ENCODE results near the gene GLIS1. TPM values are rescaled to one million over a fixed set of nuclear protein-coding genes. Genes with fewer than 3 reads are reported as not detected.

Gene GLIS1
- total and polyA plus RNA-seq, 10 of the 15 experiments (the other 5 are each of a cell fraction or from before 2014, with no cell fraction given): not detected

DNA sequence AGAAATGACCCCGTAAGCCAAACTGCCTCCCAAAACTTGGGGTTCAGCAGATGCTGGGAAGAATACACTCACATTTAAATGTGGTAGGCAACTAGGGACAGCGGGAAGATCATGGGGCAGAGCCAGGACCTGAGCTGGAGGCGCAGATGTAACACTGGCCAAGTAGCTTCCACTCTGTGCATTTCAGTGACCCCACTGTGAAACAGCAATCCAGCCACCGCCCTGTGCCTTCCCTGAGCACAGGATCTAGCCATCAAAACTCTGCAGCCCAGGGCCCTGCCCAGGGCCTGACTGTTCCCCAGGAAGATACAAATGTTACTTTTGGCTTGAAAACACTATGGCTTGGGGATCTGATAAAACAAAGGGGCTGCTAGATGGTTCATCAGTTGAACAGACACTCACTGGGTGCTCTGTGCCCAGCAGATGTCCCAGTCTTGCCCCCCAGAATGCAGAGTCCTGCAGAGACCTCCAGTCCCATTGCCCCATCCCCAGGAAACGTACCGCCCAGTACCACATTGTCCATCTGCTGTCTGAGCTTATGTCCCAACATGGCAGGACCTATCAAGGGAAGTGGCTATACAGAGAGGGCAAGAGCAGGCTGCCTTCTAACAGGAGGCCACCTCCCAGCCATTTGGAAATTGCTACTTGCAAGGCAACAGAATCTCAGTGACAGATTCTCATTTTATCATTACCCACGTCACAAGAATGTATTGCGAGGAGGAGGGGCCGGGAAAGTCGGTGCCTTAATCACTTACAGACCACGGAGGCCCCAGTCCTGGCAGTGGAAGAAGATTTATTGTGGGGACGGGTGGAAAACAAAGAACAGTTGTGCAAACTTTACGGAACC is 155.7 kb downstream of the GLIS1 start:
- peaks cover 0 to 1% of the 10 kb centered on the region in 2 experiments; a peak in 2 of 4 replicates for H3K27me3 ChIP-seq (replicated peaks in 1 of 2; ENCODE audit: control insufficient read depth in 2 of 2, insufficient read depth in 2 of 2, low read length in 1 of 2)
- no peak overlapping the region for H2AFZ ChIP-seq (ENCODE audit: control insufficient read depth, low read depth, low read length)
- no peak for FAIRE-seq
- no TSS peak for BruUV-seq (replicated peaks)
- no peak overlapping the region for H3K4me2 ChIP-seq (ENCODE audit: control insufficient read depth, insufficient read depth)
- POLR2A ChIA-PET: no interaction called here
- CTCF ChIA-PET: interaction anchor here (0.8 kb wide), 1 partner anchor 33 kb away, joined by 3 read pairs; no protein-coding TSS in a partner anchor
- H3K36me3 ChIP-seq (ENCODE audit: control insufficient read depth in 2 of 2, insufficient read depth in 2 of 2, low read length in 1 of 2): no peaks in the 10 kb centered on the region
- no peaks in the 10 kb centered on the region for H3K4me1 ChIP-seq (ENCODE audit: control insufficient read depth, insufficient read depth, low read length)
- no peak for DNase-seq (ENCODE audit: low read depth, low spot score)
- intact Hi-C loops (cut with micrococcal nuclease; ENCODE audit: unreplicated experiment): no loop called here
- SMC1A ChIA-PET (ENCODE audit: uncharacterized antibody, unreplicated experiment): no interaction called here
- H3K27ac ChIP-seq (ENCODE audit: control insufficient read depth, insufficient read depth): no peak overlapping the region
- no peak for TF ChIP-seq HDAC2 (IDR thresholded peaks at IDR 0.05)
- TF ChIP-seq, protein P1, sequence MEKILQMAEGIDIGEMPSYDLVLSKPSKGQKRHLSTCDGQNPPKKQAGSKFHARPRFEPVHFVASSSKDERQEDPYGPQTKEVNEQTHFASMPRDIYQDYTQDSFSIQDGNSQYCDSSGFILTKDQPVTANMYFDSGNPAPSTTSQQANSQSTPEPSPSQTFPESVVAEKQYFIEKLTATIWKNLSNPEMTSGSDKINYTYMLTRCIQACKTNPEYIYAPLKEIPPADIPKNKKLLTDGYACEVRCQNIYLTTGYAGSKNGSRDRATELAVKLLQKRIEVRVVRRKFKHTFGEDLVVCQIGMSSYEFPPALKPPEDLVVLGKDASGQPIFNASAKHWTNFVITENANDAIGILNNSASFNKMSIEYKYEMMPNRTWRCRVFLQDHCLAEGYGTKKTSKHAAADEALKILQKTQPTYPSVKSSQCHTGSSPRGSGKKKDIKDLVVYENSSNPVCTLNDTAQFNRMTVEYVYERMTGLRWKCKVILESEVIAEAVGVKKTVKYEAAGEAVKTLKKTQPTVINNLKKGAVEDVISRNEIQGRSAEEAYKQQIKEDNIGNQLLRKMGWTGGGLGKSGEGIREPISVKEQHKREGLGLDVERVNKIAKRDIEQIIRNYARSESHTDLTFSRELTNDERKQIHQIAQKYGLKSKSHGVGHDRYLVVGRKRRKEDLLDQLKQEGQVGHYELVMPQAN (conservative IDR thresholded peaks at IDR 0.05): no peak
- ATAC-seq: no peak
- H3K9ac ChIP-seq (ENCODE audit: control insufficient read depth, insufficient read depth, low read length): no peak overlapping the region
- WGBS (ENCODE audit: insufficient coverage, insufficient replicate concordance, low lambda C conversion rate, missing lambda C conversion rate): 9% methylated on average over 13 of the region's 13 CpGs
- no peaks in the 10 kb centered on the region for H3K79me2 ChIP-seq (ENCODE audit: control insufficient read depth, insufficient read depth, low read length)
- in situ Hi-C loops (cut with MboI): no loop called here
- RAD21 ChIA-PET (ENCODE audit: unreplicated experiment): no interaction called here
- no peaks in the 10 kb centered on the region for H4K20me1 ChIP-seq (ENCODE audit: control insufficient read depth, insufficient read depth)
- no peaks in the 10 kb centered on the region for H3K9me3 ChIP-seq (replicated peaks; ENCODE audit: control insufficient read depth, insufficient read depth, low read length)
- no peak overlapping the region for H3K4me3 ChIP-seq

Data from GM12878 (cell line).